HepG2 (cell line): Measurements from ENCODE around the gene NACC2. TPM values are rescaled to one million over a fixed set of nuclear protein-coding genes. Genes with fewer than 3 reads are reported as not detected.

Experiments used
- AHDC1 ChIP-seq: sonication (generic); formaldehyde crosslinking; IDR thresholded peaks from 2 replicates; pipeline ENCODE4 v1.5.1; 2020; ENCODE audit warnings: mild to moderate bottlenecking, missing genetic modification reagents, borderline replicate concordance
- ARID4A ChIP-seq: sonication (generic); formaldehyde crosslinking; IDR thresholded peaks from 2 replicates; pipeline ENCODE4 v1.5.0; 2020; ENCODE audit warnings: mild to moderate bottlenecking, missing genetic modification reagents, borderline replicate concordance
- EZH2 ChIP-seq: conservative IDR thresholded peaks from 2 replicates; pipeline ENCODE4 v1.6.1; 2012; ENCODE audit warnings: mild to moderate bottlenecking, low read depth, low read length, moderate library complexity
- HNRNPLL ChIP-seq: fragments of 200-400 bp; formaldehyde crosslinking; IDR thresholded peaks from 2 replicates; pipeline ENCODE4 v1.6.1; 2017; ENCODE audit warnings: mild to moderate bottlenecking, low read depth, low read length; ENCODE audit not compliant: poor library complexity, severe bottlenecking
- JDP2 ChIP-seq: sonication (generic); formaldehyde crosslinking; IDR thresholded peaks from 2 replicates; pipeline ENCODE4 v1.8.1; 2022; ENCODE audit warnings: missing genetic modification reagents, borderline replicate concordance
- MIER2 ChIP-seq: IDR thresholded peaks from 2 replicates; pipeline ENCODE4 v1.6.1; 2016; ENCODE audit warnings: missing biosample characterization, missing genetic modification reagents
- MYPOP ChIP-seq: sonication (generic); formaldehyde crosslinking; IDR thresholded peaks from 2 replicates; pipeline ENCODE4 v1.8.1; 2023; ENCODE audit warnings: mild to moderate bottlenecking, moderate library complexity, missing genetic modification reagents
- PAX8 ChIP-seq: sonication (generic); formaldehyde crosslinking; IDR thresholded peaks from 2 replicates; pipeline ENCODE4 v1.8.0; 2022; ENCODE audit warnings: mild to moderate bottlenecking, missing genetic modification reagents, borderline replicate concordance
- ZBTB38 ChIP-seq: sonication (generic); formaldehyde crosslinking; IDR thresholded peaks from 2 replicates; pipeline ENCODE4 v1.5.1; 2020; ENCODE audit warnings: mild to moderate bottlenecking, missing genetic modification reagents
- ZNF672 ChIP-seq: sonication (generic); formaldehyde crosslinking; IDR thresholded peaks from 2 replicates; pipeline ENCODE4 v1.8.1; 2022; ENCODE audit warnings: missing genetic modification reagents
- polyA plus RNA-seq, 8 experiments: library from polyadenylated mRNA; depleted of rRNA in 3 of 8; stranded (reverse) in 7 of 8; unstranded in 1 of 8; fragments of >200 nt; fragmentation: Illumina TruSeq in 4 of 8; extraction: Trizol in 4 of 8; gene quantifications; 2 replicates each; pipeline versions ENCODE4 v1.2.1 to v1.2.3, GENCODE V29; 2011 to 2016; ENCODE audit warnings: low read depth in 4 of 8, missing spikeins in 1 of 8, mixed read lengths in 1 of 8; ENCODE audit not compliant: insufficient read depth in 1 of 8
- total RNA-seq, 5 experiments: library from RNA; depleted of rRNA; stranded (reverse); fragments of >200 nt; fragmentation: Illumina TruSeq; extraction: Trizol; gene quantifications; 2 replicates each; pipeline ENCODE4 v1.2.3, GENCODE V29; 2016; ENCODE audit warnings: low read depth in 1 of 5
- TF ChIP-seq, protein P1 (sequence below): sonication (generic); formaldehyde crosslinking; IDR thresholded peaks from 2 replicates; pipeline ENCODE4 v1.8.0; 2022; ENCODE audit warnings: mild to moderate bottlenecking, missing genetic modification reagents, borderline replicate concordance
- TF ChIP-seq, protein P2 (sequence below): sonication (generic); formaldehyde crosslinking; conservative IDR thresholded peaks from 2 replicates; pipeline ENCODE4 v1.8.1; 2023; ENCODE audit warnings: missing genetic modification reagents

Gene NACC2
- total and polyA plus RNA-seq, 2 of the 13 experiments (the other 11 are each of a cell fraction or from before 2014, with no cell fraction given): 5.9 to 12.3 TPM

DNA sequence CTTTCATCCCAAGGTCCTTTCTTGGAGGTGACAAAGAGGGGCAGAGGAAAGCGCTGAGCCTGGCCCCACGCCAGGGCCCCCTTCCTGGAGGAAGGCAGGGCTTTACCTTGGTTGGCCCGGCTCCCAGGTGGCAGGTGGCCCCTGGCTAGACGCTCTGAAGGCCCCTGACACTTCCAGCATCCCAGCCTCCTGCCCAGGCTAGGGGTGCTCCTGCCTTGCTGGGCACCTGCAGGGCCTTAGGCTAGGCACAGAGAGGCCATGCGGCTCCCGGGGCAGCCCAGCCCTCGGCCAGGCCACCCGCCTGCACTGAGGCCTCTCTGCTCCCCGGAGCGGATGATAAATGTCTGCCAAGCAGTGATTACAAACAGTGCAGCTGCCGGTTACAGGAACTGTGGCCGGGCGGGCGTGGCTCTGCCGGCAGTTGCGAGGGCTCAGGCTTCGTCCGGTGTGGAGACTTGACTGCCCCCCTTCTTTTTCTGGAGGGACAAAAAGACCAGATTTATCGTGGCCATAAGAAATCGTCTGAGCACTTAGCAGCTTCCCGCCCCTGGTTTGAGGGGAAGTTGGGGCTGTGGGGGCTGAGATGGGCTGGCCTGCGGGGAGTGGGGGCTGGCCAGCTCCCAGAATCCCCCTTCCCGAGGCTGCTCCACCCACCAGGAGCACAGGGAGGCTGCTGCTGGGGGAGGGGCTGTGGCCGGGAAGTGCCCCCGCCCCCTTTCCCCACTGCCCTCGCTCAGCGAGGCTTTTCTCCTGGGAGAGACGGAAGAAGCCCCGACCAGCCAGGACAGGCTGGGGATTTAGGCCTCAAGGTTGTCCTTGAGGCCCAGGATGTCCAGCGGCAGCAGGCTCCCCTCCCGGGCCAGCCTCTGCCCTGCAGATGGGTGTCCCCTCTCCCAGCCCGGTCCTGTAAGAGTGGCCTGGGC, 102.3 kb downstream of the NACC2 start (continued):
- TF ChIP-seq ARID4A (CRISPR knock-in tag) (peak; percentile 80), ZBTB38 (CRISPR knock-in tag) (0 out of 2 replicates have a peak, but pooled peaks have one; percentile 42), PAX8 (CRISPR knock-in tag) (no peak), JDP2 (CRISPR knock-in tag) (no peak), HNRNPLL (peak; percentile 50), AHDC1 (CRISPR knock-in tag) (no peak), EZH2 (no peak), MIER2 (0 out of 2 replicates have a peak, but pooled peaks have one; percentile 52), ZNF672 (CRISPR knock-in tag) (no peak), MYPOP (CRISPR knock-in tag) (peak; percentile 87)
- TF ChIP-seq, protein P1, sequence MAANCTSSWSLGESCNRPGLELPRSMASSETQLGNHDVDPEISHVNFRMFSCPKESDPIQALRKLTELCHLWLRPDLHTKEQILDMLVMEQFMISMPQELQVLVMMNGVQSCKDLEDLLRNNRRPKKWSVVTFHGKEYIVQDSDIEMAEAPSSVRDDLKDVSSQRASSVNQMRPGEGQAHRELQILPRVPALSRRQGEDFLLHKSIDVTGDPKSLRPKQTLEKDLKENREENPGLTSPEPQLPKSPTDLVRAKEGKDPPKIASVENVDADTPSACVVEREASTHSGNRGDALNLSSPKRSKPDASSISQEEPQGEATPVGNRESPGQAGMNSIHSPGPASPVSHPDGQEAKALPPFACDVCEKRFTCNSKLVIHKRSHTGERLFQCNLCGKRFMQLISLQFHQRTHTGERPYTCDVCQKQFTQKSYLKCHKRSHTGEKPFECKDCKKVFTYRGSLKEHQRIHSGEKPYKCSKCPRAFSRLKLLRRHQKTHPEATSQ (CRISPR knock-in tag): no peak
- TF ChIP-seq, protein P2, sequence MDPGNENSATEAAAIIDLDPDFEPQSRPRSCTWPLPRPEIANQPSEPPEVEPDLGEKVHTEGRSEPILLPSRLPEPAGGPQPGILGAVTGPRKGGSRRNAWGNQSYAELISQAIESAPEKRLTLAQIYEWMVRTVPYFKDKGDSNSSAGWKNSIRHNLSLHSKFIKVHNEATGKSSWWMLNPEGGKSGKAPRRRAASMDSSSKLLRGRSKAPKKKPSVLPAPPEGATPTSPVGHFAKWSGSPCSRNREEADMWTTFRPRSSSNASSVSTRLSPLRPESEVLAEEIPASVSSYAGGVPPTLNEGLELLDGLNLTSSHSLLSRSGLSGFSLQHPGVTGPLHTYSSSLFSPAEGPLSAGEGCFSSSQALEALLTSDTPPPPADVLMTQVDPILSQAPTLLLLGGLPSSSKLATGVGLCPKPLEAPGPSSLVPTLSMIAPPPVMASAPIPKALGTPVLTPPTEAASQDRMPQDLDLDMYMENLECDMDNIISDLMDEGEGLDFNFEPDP (CRISPR knock-in tag): no peak
